Head of caudate nucleus (tissue), 42 donors: Measurements from ENCODE around the gene ZFYVE9.
A peak's percentile ranks its signal among the peaks of the same experiment; 100 is the strongest.

Experiments
- DNase-seq, 42 donors: peaks; one replicate each; pipeline versions ENCODE4 v3.0.0 to v3.0.0-alpha.2; 2020 to 2021; ENCODE audit warnings: mixed read lengths in 7 of 42
- intact Hi-C: fragments of 100-400 bp; cut with DNase I; formaldehyde crosslinking; loops from one replicate; pipeline ENCODE4 v1.15.0; 2022

ZFYVE9 gene

GRCh38 chr1:52305417-52306226 lies 163.7 kb downstream of the ZFYVE9 start:
- DNase-seq: no peak
- intact Hi-C loops: no loop called here

- DNase-seq: peak in 8 of 42 donors; percentile 1 to 45 (median 18)
- intact Hi-C loops: no loop called here
These were observed 164.5 kb downstream of the ZFYVE9 start for GRCh38 chr1:52306227-52307006.

GRCh38 chr1:52321061-52321460 lies 179.2 kb downstream of the ZFYVE9 start:
- intact Hi-C loops: no loop called here
- no peak for DNase-seq

GRCh38 chr1:52323731-52324130 lies 181.8 kb downstream of the ZFYVE9 start:
- DNase-seq: no peak
- intact Hi-C loops: no loop called here

- DNase-seq: no peak
- intact Hi-C loops: no loop called here
These were observed 183.9 kb downstream of the ZFYVE9 start for GRCh38 chr1:52325786-52326185.

- DNase-seq: no peak
- intact Hi-C loops: no loop called here
These were observed 186.7 kb downstream of the ZFYVE9 start for GRCh38 chr1:52328615-52329014.

- intact Hi-C loops: no loop called here
- no peak for DNase-seq
These were observed 190.5 kb downstream of the ZFYVE9 start for GRCh38 chr1:52332411-52332810.

GRCh38 chr1:52334906-52335528 lies 193.1 kb downstream of the ZFYVE9 start:
- intact Hi-C loops: no loop called here
- DNase-seq: no peak

GRCh38 chr1:52337439-52337838 lies 195.6 kb downstream of the ZFYVE9 start:
- no peak for DNase-seq
- intact Hi-C loops: no loop called here

GRCh38 chr1:52341655-52342260 lies 199.9 kb downstream of the ZFYVE9 start:
- DNase-seq: no peak
- intact Hi-C loops: no loop called here

GRCh38 chr1:52343979-52344378 lies 202.1 kb downstream of the ZFYVE9 start:
- no peak for DNase-seq
- intact Hi-C loops: no loop called here

GRCh38 chr1:52345252-52345651 lies 203.4 kb downstream of the ZFYVE9 start:
- intact Hi-C loops: no loop called here
- DNase-seq: no peak

GRCh38 chr1:52346653-52347052 lies 204.8 kb downstream of the ZFYVE9 start:
- DNase-seq: no peak
- intact Hi-C loops: no loop called here

- peak in 32 of 42 donors; percentile 12 to 74 (median 48) for DNase-seq
These were observed 206.9 kb downstream of the ZFYVE9 start for GRCh38 chr1:52348704-52349300.

GRCh38 chr1:52352690-52353089 lies 210.8 kb downstream of the ZFYVE9 start:
- no peak for DNase-seq
- intact Hi-C loops: no loop called here

More at GRCh38 chr1:52348704-52349300, 206.9 kb downstream of the ZFYVE9 start:
- intact Hi-C loops: no loop called here

GRCh38 chr1:52355436-52355835 lies 213.5 kb downstream of the ZFYVE9 start:
- no peak for DNase-seq
- intact Hi-C loops: no loop called here

- no peak for DNase-seq
- intact Hi-C loops: no loop called here
These were observed 214.1 kb downstream of the ZFYVE9 start for GRCh38 chr1:52355847-52356505.

GRCh38 chr1:52356818-52357355 lies 215.0 kb downstream of the ZFYVE9 start:
- intact Hi-C loops: no loop called here
- no peak for DNase-seq
